NCI-H146 treated with DMSO at 0.1 percent for 48 hours (cell line): Measurements from ENCODE around the gene RAET1G.
"Not testable (repeated sequence)": the region's sequence is repeated elsewhere in the genome, so short reads cannot be mapped to it uniquely, and the experiment has no call there.

Experiments used
- DNase-seq: peaks from one replicate; lab custom pipeline; 2025; ENCODE audit not compliant: unreplicated experiment; lab: John Stamatoyannopoulos, UW

Gene RAET1G

DNA sequence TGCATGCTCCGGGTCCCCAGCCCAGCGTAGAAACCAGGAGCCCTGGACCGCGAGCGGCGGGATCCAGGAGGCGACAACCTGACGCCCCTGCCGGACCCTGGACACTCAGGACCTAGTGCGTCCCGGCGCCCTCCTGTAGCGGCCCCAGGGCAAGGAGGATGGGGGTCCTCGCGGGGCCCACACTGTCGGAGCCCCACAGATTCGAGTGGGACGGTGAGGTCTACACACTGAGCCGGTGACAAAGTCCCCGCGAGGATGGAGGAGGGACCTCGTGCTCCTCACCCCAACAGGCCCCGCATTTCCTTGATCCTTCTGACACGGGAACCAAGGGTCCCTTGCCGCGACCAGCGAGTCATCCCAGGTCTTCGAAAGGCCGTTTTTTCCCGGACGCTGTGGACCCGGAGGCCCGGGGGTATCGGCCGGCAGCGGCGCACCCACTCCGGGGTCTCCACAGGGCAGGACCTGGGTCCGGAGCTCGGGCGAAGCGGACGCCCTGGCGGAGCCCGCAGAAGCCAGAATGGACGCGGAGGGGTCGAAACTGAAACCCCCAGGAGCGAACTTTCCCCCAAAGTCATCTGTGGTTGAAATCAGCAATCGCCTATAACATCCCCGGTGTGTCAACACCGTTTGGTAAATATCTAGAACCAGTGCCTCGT is 31.5 kb upstream of the RAET1G start:
- DNase-seq, result not testable (repeated sequence)

DNA sequence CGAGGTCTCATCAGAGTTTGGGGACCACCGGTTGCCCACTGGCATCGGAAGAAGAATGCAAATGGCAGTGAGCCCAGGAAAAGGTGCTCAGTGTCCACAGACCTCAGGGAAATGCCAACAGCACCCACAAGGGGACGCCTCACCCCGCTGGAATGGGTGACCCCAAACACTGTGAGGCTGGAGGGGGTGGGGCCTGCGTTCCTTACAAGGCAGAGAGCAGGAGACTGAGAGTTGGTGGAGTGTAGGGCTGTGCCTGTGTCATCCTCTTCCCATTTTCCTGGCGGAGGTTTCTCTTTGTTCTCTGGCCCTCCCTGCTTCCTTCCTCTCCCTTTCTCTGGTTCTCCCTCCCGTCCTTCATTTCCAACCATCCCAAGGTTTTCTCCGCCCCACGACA is 31.0 kb upstream of the RAET1G start:
- DNase-seq, result not testable (repeated sequence)

DNA sequence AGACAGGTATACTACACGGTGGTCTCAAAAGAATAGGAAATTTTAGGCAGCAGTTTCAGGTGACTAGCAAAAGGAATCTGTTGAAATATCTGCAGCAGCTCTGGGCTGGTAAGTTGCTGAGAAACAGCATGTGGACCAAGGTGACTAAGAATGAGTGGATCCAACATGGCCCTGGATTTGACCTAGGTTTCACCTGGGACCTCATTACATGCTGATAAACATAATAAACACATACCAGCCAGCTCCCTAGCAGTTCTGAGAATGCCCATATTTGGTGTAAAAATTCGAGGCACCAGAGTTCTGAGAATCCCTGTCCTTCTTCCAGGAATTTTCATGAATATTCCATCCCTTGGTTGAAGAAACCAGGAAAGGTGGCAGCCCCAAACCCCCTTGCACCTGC is 30.5 kb upstream of the RAET1G start:
- DNase-seq, result not testable (repeated sequence)

DNA sequence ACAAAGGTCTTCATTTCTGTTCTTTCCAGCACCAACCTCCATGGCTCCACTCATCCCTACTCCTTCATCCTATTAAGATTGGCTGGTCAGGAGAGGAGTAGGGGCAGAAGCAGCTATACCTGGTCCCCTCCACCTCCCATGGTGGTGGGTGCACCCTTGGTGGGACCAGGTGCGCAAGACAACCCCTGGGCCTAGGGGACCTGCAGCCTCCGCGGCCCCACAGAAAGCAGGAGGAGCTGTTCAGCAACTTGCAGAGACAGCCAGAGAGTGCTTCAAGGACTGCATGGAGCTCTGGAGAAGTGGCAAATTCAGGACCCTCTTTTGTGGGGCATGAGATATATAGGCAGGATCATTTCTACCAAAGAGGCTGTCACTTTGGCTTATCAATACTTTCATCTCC is 28.7 kb upstream of the RAET1G start:
- no peak for DNase-seq

DNA sequence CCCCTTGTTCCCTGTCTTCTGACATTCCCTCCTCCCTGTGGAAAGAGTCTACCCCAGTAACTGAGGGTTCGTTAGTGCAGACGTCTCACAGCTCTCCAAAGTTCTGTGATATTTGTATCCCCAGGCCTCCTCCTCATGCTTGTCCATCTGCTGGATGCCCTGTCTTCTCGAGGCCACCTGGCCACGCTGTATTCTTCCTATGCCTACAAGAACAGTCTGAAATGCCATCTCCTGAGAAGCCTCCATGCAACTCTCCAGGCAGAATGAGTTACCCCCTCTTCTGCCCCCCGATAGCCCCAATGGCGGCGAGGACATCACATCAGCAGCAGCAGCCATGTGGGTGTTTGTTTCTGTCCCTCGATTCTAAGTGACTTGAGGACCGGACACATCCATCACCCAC is 28.2 kb upstream of the RAET1G start:
- no peak for DNase-seq

DNA sequence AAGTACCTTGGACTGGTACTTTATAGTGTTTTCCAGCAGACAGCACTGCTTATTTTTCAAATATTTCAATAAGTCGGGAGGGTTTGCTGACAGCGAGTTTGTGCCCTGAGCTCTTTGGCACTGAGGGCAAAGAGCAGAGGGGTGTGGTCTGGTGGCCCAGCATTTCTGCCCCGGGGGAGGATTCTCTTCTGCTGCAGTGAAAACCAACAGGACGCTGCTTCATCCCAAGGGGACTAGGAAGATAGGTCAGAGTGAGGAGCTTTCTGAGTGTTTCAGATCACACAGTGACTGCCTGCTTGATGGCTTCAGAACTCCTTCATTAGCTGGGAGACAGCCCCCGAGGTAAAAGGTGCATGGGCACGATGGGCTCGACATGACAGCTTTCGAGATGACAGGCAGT is 27.5 kb upstream of the RAET1G start:
- DNase-seq, result no peak

DNA sequence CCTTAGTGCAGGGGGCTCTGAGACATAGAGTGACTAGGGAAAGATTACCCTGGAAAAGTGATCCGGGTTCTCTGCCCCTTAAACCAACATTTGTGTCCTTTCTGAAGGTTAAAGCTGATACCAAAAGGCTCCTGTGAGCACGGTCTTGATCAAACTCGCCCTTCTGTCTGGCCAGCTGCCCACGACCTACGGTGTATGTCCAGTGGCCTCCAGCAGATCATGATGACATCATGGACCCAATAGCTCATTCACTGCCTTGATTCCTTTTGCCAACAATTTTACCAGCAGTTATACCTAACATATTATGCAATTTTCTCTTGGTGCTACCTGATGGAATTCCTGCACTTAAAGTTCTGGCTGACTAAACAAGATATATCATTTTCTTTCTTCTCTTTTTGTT is 25.7 kb upstream of the RAET1G start:
- no peak for DNase-seq

DNA sequence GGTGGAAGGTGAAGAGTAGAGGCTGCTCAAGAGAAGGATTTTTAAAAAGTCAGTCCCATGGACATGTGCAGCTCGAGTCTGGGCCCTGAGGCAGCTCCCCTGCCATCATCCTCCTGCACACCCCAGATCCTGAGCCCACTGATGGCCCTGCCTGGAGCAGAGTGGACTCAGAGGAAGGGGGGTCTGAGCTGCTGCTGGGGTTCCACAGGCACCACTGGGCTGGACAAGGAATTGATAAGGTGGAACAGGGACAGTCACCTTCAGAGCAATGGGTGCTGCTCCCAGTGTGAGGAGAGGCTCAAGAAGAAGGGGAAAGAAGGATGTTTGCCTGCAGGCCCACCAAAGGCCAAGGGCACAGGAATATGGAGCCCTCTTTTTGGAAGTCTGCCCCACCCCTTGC is 25.1 kb upstream of the RAET1G start:
- DNase-seq, result no peak

DNA sequence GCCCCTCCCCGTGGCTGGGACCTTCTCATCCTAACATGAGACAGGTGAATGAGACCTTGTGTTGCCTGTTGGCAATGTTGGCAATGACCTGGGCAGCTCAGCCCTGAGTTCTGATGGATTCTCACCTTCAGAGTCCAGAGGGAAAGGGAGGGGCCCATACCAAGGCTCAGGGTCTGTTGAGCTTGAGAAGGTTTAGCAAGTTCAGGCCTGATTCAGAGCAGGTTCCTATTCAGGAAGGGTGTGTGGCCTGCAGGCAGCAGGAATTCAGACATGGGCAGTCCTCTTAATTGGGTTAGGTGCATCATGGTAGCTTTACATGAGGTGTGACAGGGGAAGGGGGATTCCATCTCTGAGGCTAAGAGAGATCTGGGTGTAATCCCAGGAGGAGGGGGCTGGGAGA is 24.6 kb upstream of the RAET1G start:
- not testable (repeated sequence) for DNase-seq

DNA sequence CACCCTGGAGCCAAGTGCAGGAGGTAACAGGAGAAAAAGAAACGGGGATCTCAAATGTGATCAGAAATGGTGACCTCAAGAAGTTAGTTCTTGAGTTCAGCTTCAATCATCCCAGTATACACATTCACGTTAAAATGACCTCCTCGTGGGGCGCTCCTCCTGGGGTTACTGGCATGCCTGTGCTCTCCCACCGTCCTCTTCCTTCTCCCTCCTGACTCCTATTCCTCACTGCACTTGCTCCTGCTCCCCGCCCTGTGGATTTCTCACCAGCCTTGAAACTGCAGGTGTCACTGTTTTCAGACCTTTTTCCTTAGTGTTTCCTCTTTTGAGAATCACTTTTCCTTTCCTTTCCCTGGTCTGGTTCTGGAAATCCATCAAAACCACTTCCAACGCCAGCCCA is 23.7 kb upstream of the RAET1G start:
- DNase-seq, result not testable (repeated sequence)

DNA sequence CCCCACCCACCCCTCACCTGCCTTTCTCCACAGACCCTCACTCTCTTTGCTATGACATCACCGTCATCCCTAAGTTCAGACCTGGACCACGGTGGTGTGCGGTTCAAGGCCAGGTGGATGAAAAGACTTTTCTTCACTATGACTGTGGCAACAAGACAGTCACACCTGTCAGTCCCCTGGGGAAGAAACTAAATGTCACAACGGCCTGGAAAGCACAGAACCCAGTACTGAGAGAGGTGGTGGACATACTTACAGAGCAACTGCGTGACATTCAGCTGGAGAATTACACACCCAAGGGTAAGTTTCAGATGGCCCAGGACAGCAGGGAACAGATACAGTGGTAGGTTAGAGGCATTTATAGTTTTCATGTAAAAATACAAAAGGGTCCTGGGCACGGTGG is 22.4 kb upstream of the RAET1G start:
- DNase-seq, result not testable (repeated sequence)

DNA sequence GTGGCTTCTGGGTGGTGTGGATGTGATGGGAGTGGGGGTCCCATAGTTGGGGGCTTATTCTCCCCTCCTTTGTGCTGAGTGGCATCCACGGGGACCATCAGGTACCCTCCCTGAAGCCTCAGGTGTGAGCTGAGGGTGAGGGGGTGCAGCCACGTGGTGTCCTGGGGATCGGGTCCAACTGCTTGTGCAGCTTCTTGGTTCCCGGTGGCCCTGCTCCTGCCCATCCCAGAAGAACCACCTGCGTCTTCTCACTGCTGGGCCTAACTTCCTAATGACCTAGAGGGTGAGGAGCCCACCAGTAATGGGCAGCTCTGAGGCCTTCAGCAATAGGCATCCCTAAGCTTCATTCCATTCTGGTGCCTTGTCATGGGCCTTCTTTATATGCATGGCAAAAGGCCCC is 20.4 kb upstream of the RAET1G start:
- DNase-seq, result not testable (repeated sequence)

DNA sequence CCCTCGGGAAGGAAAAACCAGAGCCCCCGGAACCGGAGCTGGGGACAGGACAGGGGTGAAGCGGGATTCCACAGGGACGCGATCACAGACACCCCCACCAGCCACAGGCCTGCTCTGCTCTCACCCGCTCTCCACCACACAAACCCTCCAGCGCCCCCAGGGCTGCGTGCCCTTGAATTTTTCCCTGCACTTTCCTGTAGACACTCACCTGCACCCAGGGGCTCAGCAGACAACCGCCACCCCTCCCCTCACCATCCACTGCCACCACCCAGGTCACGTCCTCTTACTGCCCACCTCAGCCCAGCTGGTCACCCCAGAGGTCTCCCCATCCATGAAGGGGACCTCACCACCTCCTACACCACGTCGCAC is 19.5 kb upstream of the RAET1G start:
- DNase-seq, result no peak

DNA sequence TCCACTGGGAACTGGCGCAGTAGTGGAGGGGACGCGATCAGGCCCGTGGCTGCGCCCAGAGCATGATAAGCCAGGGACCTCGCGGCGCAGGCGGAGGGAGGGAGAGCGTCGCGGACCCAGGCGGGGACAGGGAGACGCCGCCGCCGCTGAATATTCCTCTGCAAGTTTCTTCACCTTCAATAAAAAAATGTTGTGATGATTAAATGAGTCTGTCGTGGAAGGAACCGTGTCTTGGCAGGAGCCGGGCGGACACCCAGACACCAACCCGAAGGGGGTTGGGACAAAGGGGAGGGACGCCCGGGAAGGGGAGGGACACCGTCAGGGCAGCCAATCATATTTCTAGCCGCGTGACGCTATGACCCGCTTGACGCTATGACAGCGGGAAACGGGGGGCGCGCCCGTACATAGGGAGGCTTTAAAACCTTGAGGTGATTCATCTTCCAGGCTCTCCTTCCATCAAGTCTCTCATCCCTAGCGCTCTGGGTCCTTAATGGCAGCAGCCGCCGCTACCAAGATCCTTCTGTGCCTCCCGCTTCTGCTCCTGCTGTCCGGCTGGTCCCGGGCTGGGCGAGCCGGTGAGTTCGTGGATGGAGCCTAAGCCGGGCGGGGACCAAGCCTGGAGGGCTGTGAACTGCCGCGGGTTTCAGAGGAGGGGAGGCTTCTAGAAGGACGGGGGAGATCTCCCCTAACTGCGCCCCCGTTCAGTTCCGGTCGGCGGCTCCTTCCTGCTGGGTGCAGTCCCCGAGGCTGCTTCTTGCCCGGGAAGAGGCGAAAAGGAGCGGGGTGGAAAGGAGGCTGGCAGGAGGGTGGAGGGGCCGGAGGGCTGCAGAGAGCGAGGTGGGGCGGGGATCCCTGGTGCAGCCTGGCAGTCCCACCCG is 18.9 kb upstream of the RAET1G start, which contains the start of gene ULBP2:
ULBP2 (plus strand) TSS at position 432 of the 878 bp plus-strand sequence; CDS start at position 491, 59 bp downstream.
- peak; percentile 88 for DNase-seq

DNA sequence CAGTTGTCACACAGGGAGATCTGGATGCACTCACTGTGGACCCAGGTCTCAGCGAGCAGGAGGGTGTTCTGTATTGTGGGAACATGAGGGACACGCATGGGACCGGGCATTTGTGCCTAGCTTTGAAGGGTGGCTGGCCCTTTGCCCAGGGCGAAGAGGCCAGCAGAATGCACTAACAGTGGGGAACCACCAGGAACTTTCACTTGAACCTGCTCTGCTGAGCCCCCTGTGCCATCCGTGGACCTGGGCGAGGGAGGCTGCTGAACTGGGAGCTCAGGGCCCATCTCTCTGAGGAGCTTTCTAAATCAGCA is 17.7 kb upstream of the RAET1G start:
- DNase-seq, result no peak

DNA sequence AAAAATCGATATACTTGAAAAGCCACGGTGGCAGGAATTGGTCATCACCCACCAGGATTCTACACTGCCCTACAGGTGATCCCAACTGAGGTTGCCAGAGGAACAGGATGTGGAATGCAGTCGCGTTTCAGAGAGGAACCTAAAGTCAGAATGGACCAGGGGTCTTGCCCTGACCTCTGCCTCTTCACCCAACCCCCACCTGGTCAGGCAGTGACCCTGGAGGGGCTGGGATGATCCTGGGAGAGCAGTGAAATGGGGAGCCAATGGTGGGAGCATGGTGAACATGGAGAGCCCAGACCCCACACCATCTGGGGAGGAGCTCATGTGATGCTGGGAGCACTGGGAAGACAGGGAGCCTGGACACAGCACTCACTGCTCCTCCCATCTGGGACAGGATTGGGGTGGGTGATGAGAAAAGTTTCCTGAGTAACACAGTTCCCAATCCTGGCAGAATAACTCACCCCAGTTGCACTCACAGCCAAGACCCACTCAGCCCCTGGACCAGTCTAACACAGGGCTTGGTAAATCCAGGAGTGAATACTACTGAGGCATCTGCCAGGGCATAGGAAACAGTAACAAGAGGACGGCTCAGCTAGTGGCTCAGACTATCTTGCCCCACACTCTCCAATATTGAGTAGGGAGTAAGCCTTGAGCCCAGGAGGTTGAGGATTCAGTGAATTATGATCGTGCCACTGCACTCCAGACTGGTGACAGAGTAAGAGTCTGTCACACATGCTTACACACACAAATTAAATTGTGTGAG is 17.2 kb upstream of the RAET1G start:
- DNase-seq, result no peak

DNA sequence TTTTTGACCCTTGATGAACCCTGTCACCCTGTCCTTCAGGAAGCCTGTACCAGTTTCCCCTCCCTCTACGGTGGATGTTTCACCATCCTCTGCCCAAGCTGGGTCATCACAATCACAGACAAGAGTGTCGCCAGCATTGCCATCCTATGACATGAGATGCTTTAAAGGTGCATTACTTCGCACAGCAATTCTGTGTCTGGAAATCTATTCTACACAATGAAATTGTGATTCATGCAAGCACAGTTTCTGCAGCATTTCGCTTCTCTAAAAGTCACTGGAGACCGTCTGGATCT is 16.4 kb upstream of the RAET1G start:
- no peak for DNase-seq

DNA sequence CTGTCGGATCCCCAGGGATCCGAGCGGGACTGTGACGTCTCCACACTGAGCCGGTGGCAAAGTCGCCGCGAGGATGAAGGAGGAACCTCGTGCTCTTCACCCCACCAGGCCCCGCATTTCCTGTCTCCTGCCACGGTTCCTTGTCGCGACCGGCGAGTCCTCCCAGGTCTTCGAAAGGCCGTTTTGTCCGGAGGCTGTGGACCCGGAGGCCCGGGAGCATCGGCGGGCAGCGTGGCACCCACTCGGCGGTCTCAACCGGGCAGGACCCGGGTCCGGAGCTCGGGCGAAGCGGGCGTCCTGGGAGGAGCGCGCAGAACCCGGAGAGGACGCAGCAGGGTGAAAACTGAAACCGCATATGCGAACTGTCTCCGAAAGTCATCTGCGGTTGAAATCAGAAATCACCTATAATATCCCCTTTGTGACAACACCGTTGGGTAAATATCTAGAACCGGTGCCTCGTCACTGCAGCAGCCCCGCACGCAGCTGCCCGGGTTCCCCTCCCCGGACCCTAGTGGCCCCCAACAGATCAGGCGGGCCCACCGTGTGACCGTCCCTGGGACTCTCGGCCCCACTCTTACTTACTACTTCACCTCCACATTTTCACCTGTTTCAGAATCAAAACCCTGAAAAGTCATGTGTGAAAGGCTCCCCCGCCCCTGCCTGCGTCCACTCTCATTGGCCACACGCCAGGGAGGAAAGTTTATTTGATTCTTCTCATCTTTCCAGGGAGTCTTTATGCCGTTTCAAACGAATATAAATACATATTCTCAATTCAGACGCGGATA is 15.8 kb upstream of the RAET1G start:
- no peak for DNase-seq

DNA sequence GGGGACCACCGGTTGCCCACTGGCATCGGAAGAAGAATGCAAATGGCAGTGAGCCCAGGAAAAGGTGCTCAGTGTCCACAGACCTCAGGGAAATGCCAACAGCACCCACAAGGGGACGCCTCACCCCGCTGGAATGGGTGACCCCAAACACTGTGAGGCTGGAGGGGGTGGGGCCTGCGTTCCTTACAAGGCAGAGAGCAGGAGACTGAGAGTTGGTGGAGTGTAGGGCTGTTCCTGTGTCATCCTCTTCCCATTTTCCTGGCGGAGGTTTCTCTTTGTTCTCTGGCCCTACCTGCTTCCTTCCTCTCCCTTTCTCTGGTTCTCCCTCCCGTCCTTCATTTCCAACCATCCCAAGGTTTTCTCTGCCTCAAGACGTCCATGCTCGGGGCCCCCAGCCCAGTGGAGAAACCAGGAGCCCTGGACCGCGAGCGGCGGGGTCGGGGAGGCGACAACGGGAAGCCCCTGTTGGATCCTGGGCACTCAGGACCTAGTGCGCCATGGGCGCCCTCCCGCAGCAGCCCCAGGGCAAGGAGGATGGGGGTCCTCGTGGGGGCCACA is 15.2 kb upstream of the RAET1G start:
- not testable (repeated sequence) for DNase-seq

DNA sequence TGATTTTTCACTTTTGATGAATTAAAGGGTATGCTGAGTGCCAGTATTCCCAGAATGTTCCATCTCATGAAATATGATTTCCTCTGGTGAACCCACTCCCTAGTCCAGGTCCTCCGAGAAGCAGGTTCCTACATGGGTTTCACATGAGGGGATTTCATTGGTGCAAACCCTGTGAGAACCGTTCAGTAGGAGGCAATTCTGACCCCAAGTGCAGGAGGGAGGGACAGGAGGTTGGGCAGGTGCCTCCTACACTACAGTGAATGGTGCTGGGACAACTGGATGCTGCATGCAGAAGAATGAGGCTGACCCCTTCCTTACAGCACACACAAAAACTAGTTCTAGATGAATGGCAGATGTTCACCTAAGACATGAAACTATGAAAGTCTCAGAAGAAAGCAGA is 13.8 kb upstream of the RAET1G start:
- no peak for DNase-seq

DNA sequence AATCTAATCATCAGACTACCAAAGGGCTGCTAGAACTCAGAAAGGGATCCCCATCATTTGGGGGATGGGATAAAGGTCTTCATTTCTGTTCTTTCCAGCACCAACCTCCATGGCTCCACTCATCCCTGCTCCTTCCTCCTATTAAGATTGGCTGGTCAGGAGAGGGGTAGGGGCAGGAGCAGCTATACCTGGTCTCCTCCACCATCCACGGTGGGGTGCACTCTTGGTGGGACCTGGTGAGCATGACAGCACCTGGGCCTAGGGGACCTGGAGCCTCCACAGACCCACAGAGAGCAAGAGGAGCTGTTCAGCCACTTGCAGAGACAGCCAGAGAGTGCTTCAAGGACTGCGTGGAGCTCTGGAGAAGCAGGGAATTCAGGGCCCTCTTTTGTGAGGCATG is 12.7 kb upstream of the RAET1G start:
- no peak for DNase-seq
